Tibial nerve (tissue), 4 donors: ENCODE data around the gene SPINDOC. TPM values are rescaled to one million over a fixed set of nuclear protein-coding genes. Genes with fewer than 3 reads are reported as not detected.

Source experiments
- DNase-seq, 2 donors: peaks; one replicate each; pipeline ENCODE4 v3.0.0-alpha.2; 2019; ENCODE audit warnings: low spot score in 2 of 2
- H3K27ac ChIP-seq, 4 donors: fragments of 200-600 bp; sonication (generic) in 3 of 4; one replicate each; pipeline ENCODE4 v1.5.1; 2017 to 2019; ENCODE audit warnings: mild to moderate bottlenecking in 1 of 4
- H3K27me3 ChIP-seq, 2 donors: fragments of 200-600 bp; sonication (generic) in 1 of 2; one replicate each; pipeline versions ENCODE4 v1.5.1 to v1.6.0; 2017 to 2019
- H3K36me3 ChIP-seq, 3 donors: fragments of 200-600 bp; sonication (generic); one replicate each; pipeline ENCODE4 v1.5.1; 2018 to 2019
- H3K4me1 ChIP-seq, 4 donors: fragments of 200-600 bp; sonication (generic) in 3 of 4; one replicate each; pipeline ENCODE4 v1.5.1; 2017 to 2019
- H3K4me3 ChIP-seq, 4 donors: fragments of 200-600 bp; sonication (generic) in 3 of 4; one replicate each; pipeline ENCODE4 v1.5.1; 2017 to 2019; ENCODE audit warnings: mild to moderate bottlenecking in 1 of 4, moderate library complexity in 1 of 4
- H3K9me3 ChIP-seq, 4 donors: fragments of 200-600 bp; sonication (generic) in 3 of 4; one replicate each; pipeline ENCODE4 v1.5.1; 2017 to 2019
- CTCF ChIP-seq, 5 experiments: fragments of 200-600 bp in 3 of 5; fragments of 450-650 bp in 2 of 5; sonication (generic) in 3 of 5; IDR thresholded peaks; one replicate each; pipeline ENCODE4 v1.5.1; 2016 to 2019; ENCODE audit warnings: antibody characterized with exemption in 5 of 5, mild to moderate bottlenecking in 3 of 5, moderate library complexity in 2 of 5
- EP300 ChIP-seq, 2 donors: sonication (generic); formaldehyde crosslinking; IDR thresholded peaks; one replicate each; pipeline ENCODE4 v1.6.1; 2017; ENCODE audit warnings: antibody characterized with exemption in 2 of 2, mild to moderate bottlenecking in 1 of 2
- POLR2A ChIP-seq, 2 donors: fragments of 450-650 bp; IDR thresholded peaks; one replicate each; pipeline ENCODE4 v1.6.1; 2017; ENCODE audit warnings: antibody characterized with exemption in 2 of 2, mild to moderate bottlenecking in 2 of 2, moderate library complexity in 2 of 2
- WGBS, 2 donors: methylation state at CpG; one replicate each; pipeline ENCODE4 v1.1.5; 2018; 5-methylcytosine and 5-hydroxymethylcytosine counted together
- total RNA-seq, 4 donors: library from RNA; depleted of rRNA; stranded (reverse); fragments of >200 nt; gene quantifications; one replicate each; pipeline ENCODE4 v1.1.0, GENCODE V29; 2016

SPINDOC gene
- total RNA-seq, 4 donors from 2014 or later: 5.5 to 14.7 (median 10.0) TPM

GRCh38 chr11:63775191-63775590 is 38.1 kb upstream of the SPINDOC start:
- 70 to 79% methylated on average over 3 of the region's 3 CpGs for WGBS, 2 donors
- no peaks in the 10 kb centered on the region for H3K9me3 ChIP-seq
- peaks cover 0 to 2% (median under 1%) of the 10 kb centered on the region in 4 donors for H3K4me1 ChIP-seq
- H3K27ac ChIP-seq: no peak overlapping the region
- no peak for DNase-seq
- no peaks in the 10 kb centered on the region for H3K27me3 ChIP-seq
- H3K36me3 ChIP-seq: no peaks in the 10 kb centered on the region
- no peak overlapping the region for H3K4me3 ChIP-seq
- no peak for TF ChIP-seq EP300 (IDR thresholded peaks at IDR 0.05)
- TF ChIP-seq POLR2A (IDR thresholded peaks at IDR 0.05): no peak
- no peak for TF ChIP-seq CTCF (IDR thresholded peaks at IDR 0.05)

DNA sequence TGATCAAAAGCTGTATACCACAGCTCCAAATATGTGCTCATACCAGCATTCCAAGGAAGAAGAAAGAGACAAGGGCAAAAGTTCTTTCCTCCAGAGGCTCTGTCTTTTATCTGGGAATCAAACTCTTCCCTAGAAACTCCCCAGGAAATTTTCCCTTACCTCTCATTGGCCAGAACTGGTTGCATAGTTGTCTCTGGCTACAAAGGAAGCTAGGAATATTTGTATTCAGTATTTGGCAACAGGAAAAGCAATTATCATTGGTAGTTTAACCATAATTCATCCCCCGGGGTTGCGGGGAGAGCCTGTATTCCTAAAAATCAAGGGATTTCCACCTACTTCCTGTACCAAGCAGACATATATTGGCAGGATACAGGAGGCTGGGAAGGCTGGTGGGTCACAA is 34.2 kb upstream of the SPINDOC start:
- 34 to 40% methylated on average over 2 of the region's 2 CpGs for WGBS, 2 donors
- no peak for TF ChIP-seq EP300 (IDR thresholded peaks at IDR 0.05)
- no peak for TF ChIP-seq POLR2A (IDR thresholded peaks at IDR 0.05)
- TF ChIP-seq CTCF (IDR thresholded peaks at IDR 0.05): no peak
- H3K27ac ChIP-seq: no peak overlapping the region
- H3K27me3 ChIP-seq: no peaks in the 10 kb centered on the region
- no peak for DNase-seq
- no peaks in the 10 kb centered on the region for H3K4me1 ChIP-seq
- no peaks in the 10 kb centered on the region for H3K36me3 ChIP-seq
- no peak overlapping the region for H3K4me3 ChIP-seq
- H3K9me3 ChIP-seq: no peaks in the 10 kb centered on the region

GRCh38 chr11:63782749-63783148 is 30.5 kb upstream of the SPINDOC start:
- Histone ChIP-seq H3K36me3 (no peaks in the 10 kb centered on the region), H3K27ac (no peak overlapping the region), H3K4me1 (no peaks in the 10 kb centered on the region), H3K4me3 (no peak overlapping the region), H3K9me3 (no peaks in the 10 kb centered on the region), H3K27me3 (no peaks in the 10 kb centered on the region)
- TF ChIP-seq POLR2A (IDR thresholded peaks at IDR 0.05) (no peak), EP300 (IDR thresholded peaks at IDR 0.05) (no peak), CTCF (IDR thresholded peaks at IDR 0.05) (no peak)
- DNase-seq: no peak
- 97 to 98% methylated on average over 6 of the region's 6 CpGs for WGBS, 2 donors

GRCh38 chr11:63783925-63784592 is 29.2 kb upstream of the SPINDOC start:
- TF ChIP-seq POLR2A (IDR thresholded peaks at IDR 0.05): no peak
- TF ChIP-seq EP300 (IDR thresholded peaks at IDR 0.05): no peak
- no peak for TF ChIP-seq CTCF (IDR thresholded peaks at IDR 0.05)
- no peak for DNase-seq
- Histone ChIP-seq H3K27me3 (no peaks in the 10 kb centered on the region), H3K36me3 (no peaks in the 10 kb centered on the region), H3K4me1 (no peaks in the 10 kb centered on the region), H3K9me3 (no peaks in the 10 kb centered on the region), H3K4me3 (no peak overlapping the region), H3K27ac (no peak overlapping the region)
- 29 to 38% methylated on average over 7 of the region's 7 CpGs for WGBS, 2 donors

GRCh38 chr11:63785823-63786222 is 27.4 kb upstream of the SPINDOC start:
- no peak overlapping the region for H3K4me3 ChIP-seq
- H3K27me3 ChIP-seq: no peaks in the 10 kb centered on the region
- H3K27ac ChIP-seq: no peak overlapping the region
- no peak for DNase-seq
- no peaks in the 10 kb centered on the region for H3K36me3 ChIP-seq
- TF ChIP-seq CTCF (IDR thresholded peaks at IDR 0.05) (no peak), EP300 (IDR thresholded peaks at IDR 0.05) (no peak), POLR2A (IDR thresholded peaks at IDR 0.05) (no peak)
- WGBS, 2 donors: 72 to 92% methylated on average over 1 of the region's 1 CpG
- no peaks in the 10 kb centered on the region for H3K4me1 ChIP-seq
- H3K9me3 ChIP-seq: peaks cover 0 to 3% (median 0%) of the 10 kb centered on the region in 4 donors
